Activated naive CD4-positive, alpha-beta T cell treated with anti-CD3 and anti-CD28 coated beads, Interleukin-2, amount 10 ng/mL, durations not matched to agents 5 hours and 36 hours (primary cell): ENCODE results near the gene HCAR1. TPM values are rescaled to one million over a fixed set of nuclear protein-coding genes. Genes with fewer than 3 reads are reported as not detected.

Experiments used
- total RNA-seq, 2 experiments: library from RNA; stranded (reverse); gene quantifications; one replicate each; pipeline ENCODE4 v1.2.3, GENCODE V29; 2021

HCAR1 gene
- under 1 TPM; 0.46 to 0.58 TPM for total RNA-seq

GRCh38 chr12:122730215-122731014 is at the start of gene HCAR1:
Gene HCAR1 (minus strand): TSS chr12:122730844. CDS start chr12:122730339, 505 bp downstream.

GRCh38 chr12:122752464-122753318 is 22.0 kb upstream of the HCAR1 start, which contains the start of gene DENR:
Gene DENR (plus strand): TSS chr12:122752824. CDS start chr12:122753702, 878 bp downstream.

GRCh38 chr12:122716658-122717057 is 14.0 kb downstream of the HCAR1 start, which contains the start of gene HCAR3:
Gene HCAR3 (minus strand): TSS chr12:122716811. CDS start chr12:122716737, 74 bp downstream.

GRCh38 chr12:122702890-122703611 is 27.6 kb downstream of the HCAR1 start, which contains the start of gene HCAR2:
Gene HCAR2 (minus strand): TSS chr12:122703357. CDS start chr12:122703283, 74 bp downstream.

Other genes starting within 250 kb of the HCAR1 start
- 10 to 100 TPM; 39.5 to 39.8 TPM for gene ZCCHC8, start 229.9 kb downstream of the HCAR1 start, total RNA-seq
- 10 to 100 TPM; 81.8 to 90.3 TPM for gene RSRC2, start 203.9 kb downstream of the HCAR1 start, total RNA-seq
- 10 to 100 TPM; 89.9 to 92.2 TPM for gene KNTC1, start 203.6 kb downstream of the HCAR1 start, total RNA-seq
- not detected for gene HCAR2, start 27.5 kb downstream of the HCAR1 start, total RNA-seq
- not detected for gene HCAR3, start 14.0 kb downstream of the HCAR1 start, total RNA-seq
- gene DENR, start 22.0 kb upstream of the HCAR1 start, total RNA-seq: 10 to 100 TPM; 49.0 to 50.9 TPM
- under 1 TPM; 0.51 to 0.78 TPM for gene CCDC62, start 43.7 kb upstream of the HCAR1 start, total RNA-seq
- gene HIP1R, start 104.6 kb upstream of the HCAR1 start, total RNA-seq: 10 to 100 TPM; 34.2 to 36.0 TPM
- gene VPS37B, start 165.3 kb upstream of the HCAR1 start, total RNA-seq: 10 to 100 TPM; 26.4 to 27.5 TPM
- gene ABCB9, start 235.6 kb upstream of the HCAR1 start, total RNA-seq: 1 to 10 TPM; 5.4 TPM
- gene OGFOD2, start 244.4 kb upstream of the HCAR1 start, total RNA-seq: 10 to 100 TPM; 22.7 to 24.6 TPM
- gene ARL6IP4, start 249.8 kb upstream of the HCAR1 start, total RNA-seq: 100 to 1,000 TPM; 162 to 166 TPM